RWPE2 (cell line): ENCODE measurements around the gene TMEM38B.
"Not testable (repeated sequence)": the region's sequence is repeated elsewhere in the genome, so short reads cannot be mapped to it uniquely, and the experiment has no call there.

ENCODE experiments used
- ATAC-seq: fragments of 200-7000 bp; cut with Tn5 transposase; 3 replicates; pipeline ENCODE4 v1.9.1; 2021; ENCODE audit warnings: low read depth
- DNase-seq: peaks from one replicate; pipeline ENCODE4 v3.0.0-alpha.2; 2020; ENCODE audit warnings: low spot score
- H3K27ac ChIP-seq: fragments of 450-650 bp; 2 replicates; pipeline ENCODE4 v1.5.1; 2017; ENCODE audit warnings: mild to moderate bottlenecking; ENCODE audit not compliant: poor library complexity, severe bottlenecking
- H3K27me3 ChIP-seq: fragments of 250-450 bp; sonication (Bioruptor Pico); 2 replicates; pipeline ENCODE4 v1.5.1; 2021; ENCODE audit warnings: mild to moderate bottlenecking, moderate library complexity; ENCODE audit not compliant: insufficient read depth, poor library complexity, severe bottlenecking
- H3K36me3 ChIP-seq: fragments of 250-450 bp; sonication (Bioruptor Pico); 2 replicates; pipeline ENCODE4 v1.5.1; 2020; ENCODE audit warnings: low read depth, mild to moderate bottlenecking, moderate library complexity
- H3K4me1 ChIP-seq: fragments of 250-450 bp; sonication (Bioruptor Pico); 2 replicates; pipeline ENCODE4 v1.5.1; 2021; ENCODE audit warnings: mild to moderate bottlenecking, moderate library complexity; ENCODE audit not compliant: insufficient read depth, poor library complexity, severe bottlenecking
- H3K4me3 ChIP-seq: fragments of 250-450 bp; sonication (Bioruptor Pico); 2 replicates; pipeline ENCODE4 v1.5.1; 2021; ENCODE audit warnings: mild to moderate bottlenecking, moderate library complexity; ENCODE audit not compliant: severe bottlenecking
- H3K9me3 ChIP-seq: fragments of 250-450 bp; sonication (Bioruptor Pico); 2 replicates; pipeline ENCODE4 v1.5.1; 2021; ENCODE audit warnings: mild to moderate bottlenecking, moderate library complexity; ENCODE audit not compliant: severe bottlenecking
- CTCF ChIP-seq: fragments of 450-650 bp; IDR thresholded peaks from one replicate; pipeline ENCODE4 v1.5.1; 2017; ENCODE audit warnings: mild to moderate bottlenecking, moderate library complexity; ENCODE audit not compliant: poor library complexity, severe bottlenecking

The TMEM38B gene

GRCh38 chr9:105751761-105752160 is 57.4 kb downstream of the TMEM38B start:
- Histone ChIP-seq H3K9me3 (no peaks in the 10 kb centered on the region), H3K36me3 (no peaks in the 10 kb centered on the region), H3K27ac (no peak overlapping the region), H3K27me3 (no peaks in the 10 kb centered on the region), H3K4me1 (no peaks in the 10 kb centered on the region), H3K4me3 (no peak overlapping the region)
- DNase-seq (no peak), ATAC-seq (no peak)
- TF ChIP-seq CTCF = no peak

- Histone ChIP-seq H3K9me3 (no peaks in the 10 kb centered on the region), H3K4me1 (no peaks in the 10 kb centered on the region), H3K4me3 (no peak overlapping the region), H3K27me3 (no peaks in the 10 kb centered on the region), H3K36me3 (no peaks in the 10 kb centered on the region), H3K27ac (no peak overlapping the region)
- no peak for ATAC-seq
- no peak for DNase-seq
- TF ChIP-seq CTCF = no peak
Observed at GRCh38 chr9:105757496-105758251, 63.3 kb downstream of the TMEM38B start.

GRCh38 chr9:105760053-105760452 is 65.7 kb downstream of the TMEM38B start:
- Histone ChIP-seq H3K27ac (no peak overlapping the region), H3K27me3 (no peaks in the 10 kb centered on the region), H3K36me3 (no peaks in the 10 kb centered on the region), H3K4me3 (no peak overlapping the region), H3K4me1 (no peaks in the 10 kb centered on the region), H3K9me3 (no peaks in the 10 kb centered on the region)
- TF ChIP-seq CTCF = no peak
- DNase-seq = no peak
- ATAC-seq = no peak

GRCh38 chr9:105782561-105783494 is 88.5 kb downstream of the TMEM38B start:
- H3K9me3 ChIP-seq, H3K27me3 ChIP-seq, ATAC-seq, DNase-seq, H3K4me3 ChIP-seq, H3K36me3 ChIP-seq, H3K4me1 ChIP-seq, H3K27ac ChIP-seq: not testable (repeated sequence)

GRCh38 chr9:105783495-105783872 is 89.1 kb downstream of the TMEM38B start:
- not testable (repeated sequence) for H3K27ac ChIP-seq, H3K4me1 ChIP-seq, H3K27me3 ChIP-seq, ATAC-seq, DNase-seq, H3K4me3 ChIP-seq, H3K36me3 ChIP-seq, H3K9me3 ChIP-seq

- H3K36me3 ChIP-seq, ATAC-seq, DNase-seq, H3K4me3 ChIP-seq, H3K27me3 ChIP-seq, H3K9me3 ChIP-seq, H3K4me1 ChIP-seq, H3K27ac ChIP-seq: not testable (repeated sequence)
Observed at GRCh38 chr9:105786796-105787195, 92.5 kb downstream of the TMEM38B start.
